AG09309 (cell line): Measurements from ENCODE around the gene PYGL.
"Not testable (repeated sequence)": the region's sequence is repeated elsewhere in the genome, so short reads cannot be mapped to it uniquely, and the experiment has no call there.

Experiments used
- DNase-seq: peaks from one replicate; pipeline ENCODE4 v3.0.0-alpha.2; 2010; ENCODE audit warnings: low read depth
- H3K4me3 ChIP-seq: 2 replicates; pipeline ENCODE4 v1.5.1; 2011; ENCODE audit warnings: mild to moderate bottlenecking, low read depth, low read length, moderate library complexity; ENCODE audit not compliant: control insufficient read depth
- TF ChIP-seq, protein P1 (sequence below): IDR thresholded peaks from 2 replicates; pipeline ENCODE4 v1.5.1; 2011; ENCODE audit warnings: mild to moderate bottlenecking, low read depth, low read length, inconsistent platforms; ENCODE audit not compliant: insufficient read depth, control insufficient read depth; ENCODE audit errors: missing control alignments

PYGL gene

DNA sequence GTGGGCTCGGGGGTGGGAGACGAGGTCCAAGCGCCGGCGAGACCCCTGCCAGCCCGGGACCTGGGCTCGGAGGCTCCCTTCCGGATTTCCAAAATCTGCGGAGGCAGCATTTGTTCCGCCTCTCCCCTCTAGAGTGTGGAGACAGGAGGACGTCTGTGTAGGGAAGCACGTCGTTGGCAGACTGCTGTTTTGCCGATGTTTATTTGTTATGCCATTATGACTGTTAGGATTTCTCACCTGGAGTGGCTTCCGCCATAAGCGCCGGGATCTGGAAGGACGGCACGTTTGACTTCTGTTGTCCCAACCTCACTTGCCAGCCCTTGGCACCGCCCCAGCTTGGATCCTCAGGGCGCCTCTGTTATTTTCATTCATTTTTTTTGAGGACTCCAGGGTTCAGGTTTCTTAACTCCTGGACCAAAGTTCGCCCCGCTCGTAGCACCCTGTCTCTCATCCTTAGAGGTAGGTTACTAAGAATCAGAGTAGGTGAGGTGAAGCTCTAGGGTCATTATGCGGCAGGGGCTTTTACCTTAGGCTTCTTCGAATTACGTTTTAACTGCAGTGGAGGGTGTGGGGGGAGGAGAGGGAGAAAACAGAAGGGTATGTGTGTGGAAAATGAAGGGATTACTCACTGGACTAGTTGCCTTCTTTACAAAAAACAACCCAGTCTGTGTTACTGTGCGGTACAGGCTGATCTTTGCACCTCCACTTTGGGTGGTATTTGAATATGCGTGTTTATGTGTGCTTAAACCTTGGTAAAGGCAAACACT is 547 bp upstream of the PYGL start:
- TF ChIP-seq, protein P1, sequence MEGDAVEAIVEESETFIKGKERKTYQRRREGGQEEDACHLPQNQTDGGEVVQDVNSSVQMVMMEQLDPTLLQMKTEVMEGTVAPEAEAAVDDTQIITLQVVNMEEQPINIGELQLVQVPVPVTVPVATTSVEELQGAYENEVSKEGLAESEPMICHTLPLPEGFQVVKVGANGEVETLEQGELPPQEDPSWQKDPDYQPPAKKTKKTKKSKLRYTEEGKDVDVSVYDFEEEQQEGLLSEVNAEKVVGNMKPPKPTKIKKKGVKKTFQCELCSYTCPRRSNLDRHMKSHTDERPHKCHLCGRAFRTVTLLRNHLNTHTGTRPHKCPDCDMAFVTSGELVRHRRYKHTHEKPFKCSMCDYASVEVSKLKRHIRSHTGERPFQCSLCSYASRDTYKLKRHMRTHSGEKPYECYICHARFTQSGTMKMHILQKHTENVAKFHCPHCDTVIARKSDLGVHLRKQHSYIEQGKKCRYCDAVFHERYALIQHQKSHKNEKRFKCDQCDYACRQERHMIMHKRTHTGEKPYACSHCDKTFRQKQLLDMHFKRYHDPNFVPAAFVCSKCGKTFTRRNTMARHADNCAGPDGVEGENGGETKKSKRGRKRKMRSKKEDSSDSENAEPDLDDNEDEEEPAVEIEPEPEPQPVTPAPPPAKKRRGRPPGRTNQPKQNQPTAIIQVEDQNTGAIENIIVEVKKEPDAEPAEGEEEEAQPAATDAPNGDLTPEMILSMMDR: no peak
- H3K4me3 ChIP-seq: peak overlapping the region; percentile 78
- no peak for DNase-seq

DNA sequence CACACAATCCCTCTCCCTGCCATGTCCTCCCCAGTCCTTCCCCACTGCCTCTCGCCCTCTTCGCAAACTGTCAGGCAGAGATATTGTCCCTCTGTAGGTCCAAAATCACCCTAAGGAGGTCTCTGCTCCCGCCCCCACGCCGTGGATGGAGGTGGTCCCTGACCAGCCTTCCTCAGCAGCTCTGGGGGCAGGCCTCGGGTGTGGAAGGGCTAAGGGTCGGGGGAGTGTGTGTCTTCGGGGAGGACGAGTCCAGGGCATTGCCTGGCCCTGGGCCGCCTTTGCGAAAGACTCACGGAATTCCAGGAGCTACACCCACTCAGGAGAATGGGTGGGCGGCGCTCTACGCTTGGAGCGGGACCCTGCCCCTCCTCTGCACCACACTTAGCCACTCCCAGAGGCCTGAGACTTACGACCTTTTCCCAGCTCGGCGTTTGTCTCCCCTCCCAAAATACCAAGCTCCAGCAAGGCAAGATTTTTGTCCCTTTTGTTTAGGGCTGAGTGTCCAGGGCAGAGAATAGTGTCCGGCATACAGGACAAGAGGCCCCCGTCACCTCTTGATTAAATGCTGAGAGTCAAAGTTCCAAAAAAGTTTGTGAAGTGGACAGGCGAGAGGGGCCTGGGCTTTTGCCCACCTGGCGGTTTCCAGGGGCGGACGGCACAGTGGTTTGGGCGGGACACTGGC is 881 bp downstream of the PYGL start:
- H3K4me3 ChIP-seq: peak overlapping the region; percentile 78
- DNase-seq: no peak
- TF ChIP-seq, protein P1: no peak

DNA sequence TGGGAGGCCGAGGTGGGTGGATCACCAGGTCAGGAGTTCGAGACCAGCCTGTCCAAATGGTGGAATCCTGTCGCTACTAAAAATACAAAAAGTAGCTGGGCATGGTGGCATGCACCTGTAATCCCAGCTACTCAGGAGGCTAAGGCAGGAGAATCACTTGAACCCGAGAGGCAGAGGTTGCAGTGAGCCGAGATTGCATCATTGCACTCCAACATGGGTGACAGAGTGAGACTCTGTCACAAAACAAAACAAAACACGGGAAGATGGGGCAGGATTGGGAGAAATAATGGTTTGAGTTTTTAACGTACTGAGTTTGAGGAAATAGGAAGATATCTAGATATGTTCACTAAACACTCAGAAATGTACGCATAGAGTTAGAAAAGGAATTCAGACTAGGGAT is 2.6 kb downstream of the PYGL start:
- not testable (repeated sequence) for H3K4me3 ChIP-seq, DNase-seq

DNA sequence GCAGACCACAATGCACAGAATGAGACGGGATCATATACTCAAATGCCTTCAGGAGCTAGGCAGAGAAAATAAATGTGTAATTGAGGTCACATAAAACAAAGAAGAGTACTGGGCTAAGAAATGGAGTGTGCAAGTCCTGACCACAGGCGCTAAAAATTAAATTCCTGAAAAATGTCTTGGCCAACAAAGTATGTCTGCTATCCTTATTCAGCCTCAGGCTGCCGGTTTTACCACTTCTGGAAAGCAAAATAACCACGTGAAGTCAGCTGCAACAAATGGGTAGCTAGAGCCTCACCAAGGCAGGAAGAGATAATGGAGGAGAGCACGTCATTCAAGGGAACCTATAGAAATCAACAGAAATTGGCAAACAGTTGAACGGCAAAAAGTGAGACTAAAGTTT is 3.1 kb downstream of the PYGL start:
- DNase-seq: peak; percentile 75
- H3K4me3 ChIP-seq: no peak overlapping the region
- TF ChIP-seq, protein P1: no peak

DNA sequence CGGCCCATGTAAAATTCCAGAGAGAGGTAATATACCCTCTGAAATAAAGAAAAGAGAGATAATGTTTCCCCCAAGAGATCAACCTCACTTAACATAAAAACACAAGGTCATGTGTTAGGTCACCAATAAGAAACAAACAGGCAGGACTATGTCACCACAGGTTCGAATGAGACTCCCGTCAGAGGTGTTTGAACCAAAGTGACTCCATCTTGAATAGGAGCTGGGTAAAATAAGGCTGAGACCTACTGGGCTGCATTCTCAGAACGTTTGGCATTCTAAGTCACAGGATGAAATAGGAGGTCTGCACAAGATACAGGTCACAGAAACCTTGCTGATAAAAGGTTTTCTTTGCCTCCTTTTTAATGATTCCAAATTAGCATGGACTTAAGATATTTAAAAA is 6.5 kb downstream of the PYGL start:
- H3K4me3 ChIP-seq: no peak overlapping the region
- TF ChIP-seq, protein P1: no peak
- no peak for DNase-seq

DNA sequence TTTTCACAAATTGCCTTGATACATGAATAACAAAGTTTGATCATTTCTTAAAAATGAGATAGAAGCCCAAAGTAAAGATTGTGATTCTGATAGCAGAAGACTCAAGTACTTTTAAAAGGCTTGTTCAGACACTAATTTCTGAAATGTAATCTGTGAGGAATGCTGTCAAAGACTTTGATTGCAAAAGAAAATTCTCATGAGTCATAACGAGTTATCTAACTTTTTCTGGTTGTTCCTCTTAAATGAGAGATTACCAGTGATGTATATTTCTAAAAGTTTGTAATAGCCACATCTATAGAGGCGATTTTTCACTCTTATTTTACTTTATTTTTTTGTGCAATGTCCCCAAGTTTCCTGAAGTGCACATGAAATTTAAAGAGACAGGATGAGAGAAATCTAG is 7.0 kb downstream of the PYGL start:
- no peak overlapping the region for H3K4me3 ChIP-seq
- TF ChIP-seq, protein P1: no peak
- no peak for DNase-seq

DNA sequence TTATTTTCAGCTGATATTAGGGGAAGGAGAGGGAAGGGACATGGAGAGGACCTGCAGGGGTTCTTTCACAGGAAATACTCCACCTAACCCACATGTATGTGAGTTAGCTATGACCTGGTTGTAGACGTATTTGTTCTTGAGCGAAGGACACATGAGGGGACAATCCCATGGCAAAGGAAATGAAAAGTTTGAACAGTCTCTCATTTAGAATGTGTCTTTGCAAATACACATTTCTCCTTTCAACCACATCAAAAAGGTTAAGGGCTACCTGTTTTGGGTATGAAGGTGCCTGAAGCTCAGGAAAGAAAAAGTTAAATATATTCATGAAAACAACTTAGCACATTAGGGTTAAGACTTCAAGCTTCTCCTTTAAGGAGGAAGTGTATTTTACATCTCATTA is 7.4 kb downstream of the PYGL start:
- no peak overlapping the region for H3K4me3 ChIP-seq
- TF ChIP-seq, protein P1: no peak
- DNase-seq: no peak
